A673 (cell line): ENCODE data around the gene USP34.

Experiments
- EZH2 ChIP-seq: fragments of 200-600 bp; sonication (generic); IDR thresholded peaks from 2 replicates; pipeline ENCODE4 v1.6.1; 2017; ENCODE audit warnings: borderline replicate concordance, low read depth, mild to moderate bottlenecking, mixed read lengths, antibody characterized with exemption, low read length; ENCODE audit not compliant: poor library complexity, severe bottlenecking
- TF ChIP-seq, protein P1 (sequence below): fragments of 300-800, 200-600 bp; sonication (generic); conservative IDR thresholded peaks from 2 replicates; pipeline ENCODE4 v1.5.1; 2017; ENCODE audit warnings: low read depth, mild to moderate bottlenecking, antibody characterized with exemption, low read length, moderate library complexity, mixed read lengths

DNA sequence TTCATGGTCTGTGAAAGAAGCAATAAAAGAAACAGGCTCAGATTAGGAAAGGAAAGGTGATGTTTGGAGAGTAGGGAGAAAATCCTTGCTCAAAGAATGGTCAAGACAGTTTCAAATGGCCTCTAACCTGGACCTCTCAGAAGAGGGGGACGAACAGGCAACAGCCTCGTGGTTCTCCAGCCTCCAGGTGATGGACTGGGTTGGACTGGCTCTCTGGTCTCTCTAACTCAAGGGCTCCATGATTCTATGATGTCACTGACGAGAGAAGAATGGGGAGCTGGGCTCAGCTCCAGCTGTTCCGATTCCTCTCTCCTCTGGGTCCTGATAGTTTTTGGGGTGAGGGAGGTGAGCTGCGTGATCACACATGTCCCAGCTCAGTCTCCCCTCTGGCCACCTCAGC, 309.0 kb downstream of the USP34 start, which contains the start of gene C2orf74:
- TF ChIP-seq, protein P1, sequence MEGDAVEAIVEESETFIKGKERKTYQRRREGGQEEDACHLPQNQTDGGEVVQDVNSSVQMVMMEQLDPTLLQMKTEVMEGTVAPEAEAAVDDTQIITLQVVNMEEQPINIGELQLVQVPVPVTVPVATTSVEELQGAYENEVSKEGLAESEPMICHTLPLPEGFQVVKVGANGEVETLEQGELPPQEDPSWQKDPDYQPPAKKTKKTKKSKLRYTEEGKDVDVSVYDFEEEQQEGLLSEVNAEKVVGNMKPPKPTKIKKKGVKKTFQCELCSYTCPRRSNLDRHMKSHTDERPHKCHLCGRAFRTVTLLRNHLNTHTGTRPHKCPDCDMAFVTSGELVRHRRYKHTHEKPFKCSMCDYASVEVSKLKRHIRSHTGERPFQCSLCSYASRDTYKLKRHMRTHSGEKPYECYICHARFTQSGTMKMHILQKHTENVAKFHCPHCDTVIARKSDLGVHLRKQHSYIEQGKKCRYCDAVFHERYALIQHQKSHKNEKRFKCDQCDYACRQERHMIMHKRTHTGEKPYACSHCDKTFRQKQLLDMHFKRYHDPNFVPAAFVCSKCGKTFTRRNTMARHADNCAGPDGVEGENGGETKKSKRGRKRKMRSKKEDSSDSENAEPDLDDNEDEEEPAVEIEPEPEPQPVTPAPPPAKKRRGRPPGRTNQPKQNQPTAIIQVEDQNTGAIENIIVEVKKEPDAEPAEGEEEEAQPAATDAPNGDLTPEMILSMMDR: no peak
- TF ChIP-seq EZH2: no peak
